ENCODE data around the gene BLID. TPM values are rescaled to one million over a fixed set of nuclear protein-coding genes. Genes with fewer than 3 reads are reported as not detected.

The BLID gene
- total and polyA plus RNA-seq, 2 experiments from 2014 or later = not detected

DNA sequence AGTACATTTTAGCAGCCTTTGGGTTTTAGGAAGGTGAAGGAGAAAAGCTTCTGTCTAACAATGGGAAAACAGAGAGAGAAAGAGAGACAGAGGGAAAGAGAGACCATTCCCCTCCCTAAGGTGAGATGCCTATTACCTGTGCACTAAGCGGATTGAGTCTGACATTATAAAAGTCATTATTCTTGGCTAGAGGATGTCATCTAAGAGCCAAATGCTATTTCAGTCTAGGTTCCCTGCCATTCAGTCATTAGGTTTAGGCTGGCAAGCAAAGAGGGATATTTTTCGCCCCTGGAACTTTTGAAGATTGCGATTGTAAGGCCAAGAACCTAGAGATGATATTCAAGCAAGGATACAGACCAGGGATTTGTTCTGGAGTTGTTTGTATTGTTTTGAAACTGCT is 7.2 kb downstream of the BLID start:
- H3K4me3 Mint-ChIP-seq = no peak overlapping the region
- Histone ChIP-seq H2AFZ (no peak overlapping the region), H4K20me1 (replicated peaks; ENCODE audit: insufficient read depth) (no peaks in the 10 kb centered on the region), H3K36me3 (ENCODE audit: insufficient read depth) (no peaks in the 10 kb centered on the region), H3K4me2 (no peak overlapping the region), H3K9me2 (ENCODE audit: insufficient read depth) (no peaks in the 10 kb centered on the region), H3F3A (replicated peaks; ENCODE audit: low read depth) (no peaks in the 10 kb centered on the region), H3K27ac (ENCODE audit: low read depth) (no peak overlapping the region), H3K79me2 (replicated peaks; ENCODE audit: insufficient read depth) (no peaks in the 10 kb centered on the region), H3K4me3 (no peak overlapping the region), H3K4me1 (ENCODE audit: insufficient read depth) (no peaks in the 10 kb centered on the region), H3K27me3 (ENCODE audit: insufficient read depth) (no peaks in the 10 kb centered on the region)
- TF ChIP-seq ZNF331 (CRISPR knock-in tag; IDR thresholded peaks at IDR 0.05; ENCODE audit: low read depth) (no peak), EZH2 (IDR thresholded peaks at IDR 0.05; ENCODE audit: low read depth, unreplicated experiment) (no peak), STAT1 (IDR thresholded peaks at IDR 0.05; ENCODE audit: unreplicated experiment) (no peak), ZNF114 (CRISPR knock-in tag; IDR thresholded peaks at IDR 0.05) (no peak), CREB1 (CRISPR knock-in tag; IDR thresholded peaks at IDR 0.05; ENCODE audit: low read depth) (no peak), EZH2phosphoT487 (IDR thresholded peaks at IDR 0.05; ENCODE audit: unreplicated experiment) (no peak), POLR2AphosphoS5 (IDR thresholded peaks at IDR 0.05; ENCODE audit: low read depth) (no peak), NANOG (IDR thresholded peaks at IDR 0.05; ENCODE audit: borderline replicate concordance) (no peak), JUNB (IDR thresholded peaks at IDR 0.05; ENCODE audit: unreplicated experiment) (no peak)
- TF ChIP-seq, protein P1, sequence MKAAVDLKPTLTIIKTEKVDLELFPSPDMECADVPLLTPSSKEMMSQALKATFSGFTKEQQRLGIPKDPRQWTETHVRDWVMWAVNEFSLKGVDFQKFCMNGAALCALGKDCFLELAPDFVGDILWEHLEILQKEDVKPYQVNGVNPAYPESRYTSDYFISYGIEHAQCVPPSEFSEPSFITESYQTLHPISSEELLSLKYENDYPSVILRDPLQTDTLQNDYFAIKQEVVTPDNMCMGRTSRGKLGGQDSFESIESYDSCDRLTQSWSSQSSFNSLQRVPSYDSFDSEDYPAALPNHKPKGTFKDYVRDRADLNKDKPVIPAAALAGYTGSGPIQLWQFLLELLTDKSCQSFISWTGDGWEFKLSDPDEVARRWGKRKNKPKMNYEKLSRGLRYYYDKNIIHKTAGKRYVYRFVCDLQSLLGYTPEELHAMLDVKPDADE (IDR thresholded peaks at IDR 0.05) = no peak
- TF ChIP-seq, protein P2, sequence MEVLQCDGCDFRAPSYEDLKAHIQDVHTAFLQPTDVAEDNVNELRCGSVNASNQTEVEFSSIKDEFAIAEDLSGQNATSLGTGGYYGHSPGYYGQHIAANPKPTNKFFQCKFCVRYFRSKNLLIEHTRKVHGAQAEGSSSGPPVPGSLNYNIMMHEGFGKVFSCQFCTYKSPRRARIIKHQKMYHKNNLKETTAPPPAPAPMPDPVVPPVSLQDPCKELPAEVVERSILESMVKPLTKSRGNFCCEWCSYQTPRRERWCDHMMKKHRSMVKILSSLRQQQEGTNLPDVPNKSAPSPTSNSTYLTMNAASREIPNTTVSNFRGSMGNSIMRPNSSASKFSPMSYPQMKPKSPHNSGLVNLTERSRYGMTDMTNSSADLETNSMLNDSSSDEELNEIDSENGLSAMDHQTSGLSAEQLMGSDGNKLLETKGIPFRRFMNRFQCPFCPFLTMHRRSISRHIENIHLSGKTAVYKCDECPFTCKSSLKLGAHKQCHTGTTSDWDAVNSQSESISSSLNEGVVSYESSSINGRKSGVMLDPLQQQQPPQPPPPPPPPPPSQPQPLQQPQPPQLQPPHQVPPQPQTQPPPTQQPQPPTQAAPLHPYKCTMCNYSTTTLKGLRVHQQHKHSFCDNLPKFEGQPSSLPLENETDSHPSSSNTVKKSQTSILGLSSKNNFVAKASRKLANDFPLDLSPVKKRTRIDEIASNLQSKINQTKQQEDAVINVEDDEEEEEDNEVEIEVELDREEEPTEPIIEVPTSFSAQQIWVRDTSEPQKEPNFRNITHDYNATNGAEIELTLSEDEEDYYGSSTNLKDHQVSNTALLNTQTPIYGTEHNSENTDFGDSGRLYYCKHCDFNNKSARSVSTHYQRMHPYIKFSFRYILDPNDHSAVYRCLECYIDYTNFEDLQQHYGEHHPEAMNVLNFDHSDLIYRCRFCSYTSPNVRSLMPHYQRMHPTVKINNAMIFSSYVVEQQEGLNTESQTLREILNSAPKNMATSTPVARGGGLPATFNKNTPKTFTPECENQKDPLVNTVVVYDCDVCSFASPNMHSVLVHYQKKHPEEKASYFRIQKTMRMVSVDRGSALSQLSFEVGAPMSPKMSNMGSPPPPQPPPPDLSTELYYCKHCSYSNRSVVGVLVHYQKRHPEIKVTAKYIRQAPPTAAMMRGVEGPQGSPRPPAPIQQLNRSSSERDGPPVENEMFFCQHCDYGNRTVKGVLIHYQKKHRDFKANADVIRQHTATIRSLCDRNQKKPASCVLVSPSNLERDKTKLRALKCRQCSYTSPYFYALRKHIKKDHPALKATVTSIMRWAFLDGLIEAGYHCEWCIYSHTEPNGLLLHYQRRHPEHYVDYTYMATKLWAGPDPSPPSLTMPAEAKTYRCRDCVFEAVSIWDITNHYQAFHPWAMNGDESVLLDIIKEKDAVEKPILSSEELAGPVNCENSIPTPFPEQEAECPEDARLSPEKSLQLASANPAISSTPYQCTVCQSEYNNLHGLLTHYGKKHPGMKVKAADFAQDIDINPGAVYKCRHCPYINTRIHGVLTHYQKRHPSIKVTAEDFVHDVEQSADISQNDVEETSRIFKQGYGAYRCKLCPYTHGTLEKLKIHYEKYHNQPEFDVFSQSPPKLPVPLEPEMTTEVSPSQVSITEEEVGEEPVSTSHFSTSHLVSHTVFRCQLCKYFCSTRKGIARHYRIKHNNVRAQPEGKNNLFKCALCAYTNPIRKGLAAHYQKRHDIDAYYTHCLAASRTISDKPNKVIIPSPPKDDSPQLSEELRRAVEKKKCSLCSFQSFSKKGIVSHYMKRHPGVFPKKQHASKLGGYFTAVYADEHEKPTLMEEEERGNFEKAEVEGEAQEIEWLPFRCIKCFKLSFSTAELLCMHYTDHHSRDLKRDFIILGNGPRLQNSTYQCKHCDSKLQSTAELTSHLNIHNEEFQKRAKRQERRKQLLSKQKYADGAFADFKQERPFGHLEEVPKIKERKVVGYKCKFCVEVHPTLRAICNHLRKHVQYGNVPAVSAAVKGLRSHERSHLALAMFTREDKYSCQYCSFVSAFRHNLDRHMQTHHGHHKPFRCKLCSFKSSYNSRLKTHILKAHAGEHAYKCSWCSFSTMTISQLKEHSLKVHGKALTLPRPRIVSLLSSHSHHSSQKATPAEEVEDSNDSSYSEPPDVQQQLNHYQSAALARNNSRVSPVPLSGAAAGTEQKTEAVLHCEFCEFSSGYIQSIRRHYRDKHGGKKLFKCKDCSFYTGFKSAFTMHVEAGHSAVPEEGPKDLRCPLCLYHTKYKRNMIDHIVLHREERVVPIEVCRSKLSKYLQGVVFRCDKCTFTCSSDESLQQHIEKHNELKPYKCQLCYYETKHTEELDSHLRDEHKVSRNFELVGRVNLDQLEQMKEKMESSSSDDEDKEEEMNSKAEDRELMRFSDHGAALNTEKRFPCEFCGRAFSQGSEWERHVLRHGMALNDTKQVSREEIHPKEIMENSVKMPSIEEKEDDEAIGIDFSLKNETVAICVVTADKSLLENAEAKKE (CRISPR knock-in tag; IDR thresholded peaks at IDR 0.05) = no peak
- TF ChIP-seq, protein P3, sequence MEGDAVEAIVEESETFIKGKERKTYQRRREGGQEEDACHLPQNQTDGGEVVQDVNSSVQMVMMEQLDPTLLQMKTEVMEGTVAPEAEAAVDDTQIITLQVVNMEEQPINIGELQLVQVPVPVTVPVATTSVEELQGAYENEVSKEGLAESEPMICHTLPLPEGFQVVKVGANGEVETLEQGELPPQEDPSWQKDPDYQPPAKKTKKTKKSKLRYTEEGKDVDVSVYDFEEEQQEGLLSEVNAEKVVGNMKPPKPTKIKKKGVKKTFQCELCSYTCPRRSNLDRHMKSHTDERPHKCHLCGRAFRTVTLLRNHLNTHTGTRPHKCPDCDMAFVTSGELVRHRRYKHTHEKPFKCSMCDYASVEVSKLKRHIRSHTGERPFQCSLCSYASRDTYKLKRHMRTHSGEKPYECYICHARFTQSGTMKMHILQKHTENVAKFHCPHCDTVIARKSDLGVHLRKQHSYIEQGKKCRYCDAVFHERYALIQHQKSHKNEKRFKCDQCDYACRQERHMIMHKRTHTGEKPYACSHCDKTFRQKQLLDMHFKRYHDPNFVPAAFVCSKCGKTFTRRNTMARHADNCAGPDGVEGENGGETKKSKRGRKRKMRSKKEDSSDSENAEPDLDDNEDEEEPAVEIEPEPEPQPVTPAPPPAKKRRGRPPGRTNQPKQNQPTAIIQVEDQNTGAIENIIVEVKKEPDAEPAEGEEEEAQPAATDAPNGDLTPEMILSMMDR (conservative IDR thresholded peaks at IDR 0.05; ENCODE audit: low read depth in 2 of 2) = no peak
- TF ChIP-seq, protein P4, sequence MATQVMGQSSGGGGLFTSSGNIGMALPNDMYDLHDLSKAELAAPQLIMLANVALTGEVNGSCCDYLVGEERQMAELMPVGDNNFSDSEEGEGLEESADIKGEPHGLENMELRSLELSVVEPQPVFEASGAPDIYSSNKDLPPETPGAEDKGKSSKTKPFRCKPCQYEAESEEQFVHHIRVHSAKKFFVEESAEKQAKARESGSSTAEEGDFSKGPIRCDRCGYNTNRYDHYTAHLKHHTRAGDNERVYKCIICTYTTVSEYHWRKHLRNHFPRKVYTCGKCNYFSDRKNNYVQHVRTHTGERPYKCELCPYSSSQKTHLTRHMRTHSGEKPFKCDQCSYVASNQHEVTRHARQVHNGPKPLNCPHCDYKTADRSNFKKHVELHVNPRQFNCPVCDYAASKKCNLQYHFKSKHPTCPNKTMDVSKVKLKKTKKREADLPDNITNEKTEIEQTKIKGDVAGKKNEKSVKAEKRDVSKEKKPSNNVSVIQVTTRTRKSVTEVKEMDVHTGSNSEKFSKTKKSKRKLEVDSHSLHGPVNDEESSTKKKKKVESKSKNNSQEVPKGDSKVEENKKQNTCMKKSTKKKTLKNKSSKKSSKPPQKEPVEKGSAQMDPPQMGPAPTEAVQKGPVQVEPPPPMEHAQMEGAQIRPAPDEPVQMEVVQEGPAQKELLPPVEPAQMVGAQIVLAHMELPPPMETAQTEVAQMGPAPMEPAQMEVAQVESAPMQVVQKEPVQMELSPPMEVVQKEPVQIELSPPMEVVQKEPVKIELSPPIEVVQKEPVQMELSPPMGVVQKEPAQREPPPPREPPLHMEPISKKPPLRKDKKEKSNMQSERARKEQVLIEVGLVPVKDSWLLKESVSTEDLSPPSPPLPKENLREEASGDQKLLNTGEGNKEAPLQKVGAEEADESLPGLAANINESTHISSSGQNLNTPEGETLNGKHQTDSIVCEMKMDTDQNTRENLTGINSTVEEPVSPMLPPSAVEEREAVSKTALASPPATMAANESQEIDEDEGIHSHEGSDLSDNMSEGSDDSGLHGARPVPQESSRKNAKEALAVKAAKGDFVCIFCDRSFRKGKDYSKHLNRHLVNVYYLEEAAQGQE (IDR thresholded peaks at IDR 0.05; ENCODE audit: unreplicated experiment) = no peak
- H3K9me3 Mint-ChIP-seq = no peaks in the 10 kb centered on the region
- H3K36me3 Mint-ChIP-seq (ENCODE audit: low read depth) = no peaks in the 10 kb centered on the region
- DNase-seq (ENCODE audit: low spot score) = no peak
- H3K27me3 Mint-ChIP-seq (ENCODE audit: insufficient read depth, low read depth, poor library complexity) = no peaks in the 10 kb centered on the region
- H3K4me1 Mint-ChIP-seq = peaks cover 8% of the 10 kb centered on the region
- H3K27ac Mint-ChIP-seq = no peak overlapping the region
- no peak for ATAC-seq

Data from GM23338 (cell line).